HL-60 (cell line): Measurements from ENCODE around the gene USP20.

ENCODE experiments used
- DNase-seq, 2 experiments: peaks; one replicate each; pipeline ENCODE4 v3.0.0-alpha.2; 2010 to 2020; ENCODE audit warnings: low read depth in 1 of 2, low spot score in 1 of 2
- H3K27ac ChIP-seq: fragments of 250-450 bp; sonication (Bioruptor Pico); replicated peaks from 2 replicates; pipeline ENCODE4 v1.5.1; 2020; ENCODE audit warnings: mild to moderate bottlenecking, moderate library complexity
- H3K27me3 ChIP-seq: fragments of 250-450 bp; sonication (Bioruptor Pico); 2 replicates; pipeline ENCODE4 v1.5.1; 2021; ENCODE audit warnings: mild to moderate bottlenecking, moderate library complexity; ENCODE audit not compliant: insufficient read depth, poor library complexity, severe bottlenecking
- H3K4me3 ChIP-seq: replicated peaks from 2 replicates; pipeline ENCODE4 v1.5.1; 2011; ENCODE audit warnings: mild to moderate bottlenecking, control low read depth, low read length; ENCODE audit not compliant: insufficient read depth
- CTCF ChIP-seq: IDR thresholded peaks from one replicate; pipeline ENCODE4 v1.5.1; 2011; ENCODE audit warnings: low read length, control low read depth, inconsistent platforms; ENCODE audit not compliant: insufficient read depth
- GABPA ChIP-seq: IDR thresholded peaks from 2 replicates; pipeline ENCODE4 v1.6.1; 2012; ENCODE audit warnings: low read depth
- POLR2AphosphoS5 ChIP-seq: IDR thresholded peaks from 2 replicates; pipeline ENCODE4 v1.6.1; 2012; ENCODE audit warnings: low read depth
- REST ChIP-seq: IDR thresholded peaks from 2 replicates; pipeline ENCODE4 v1.6.1; 2012; ENCODE audit warnings: low read depth; ENCODE audit not compliant: insufficient replicate concordance
- SPI1 ChIP-seq: IDR thresholded peaks from 2 replicates; pipeline ENCODE4 v1.6.1; 2012; ENCODE audit warnings: low read depth, mild to moderate bottlenecking, borderline replicate concordance

USP20 gene

GRCh38 chr9:129919841-129920240 lies 84.6 kb downstream of the USP20 start:
- TF ChIP-seq POLR2AphosphoS5 (no peak), SPI1 (peak; percentile 68; the same call in 1 of the 2 replicates), CTCF (no peak), REST (no peak), GABPA (no peak)
- no peak overlapping the region for H3K27ac ChIP-seq

GRCh38 chr9:129921905-129922304 lies 86.6 kb downstream of the USP20 start:
- DNase-seq = no peak
- no peak for TF ChIP-seq CTCF
- TF ChIP-seq POLR2AphosphoS5 = no peak
- no peak for TF ChIP-seq SPI1
- TF ChIP-seq GABPA = no peak
- TF ChIP-seq REST = no peak
- Histone ChIP-seq H3K27me3 (no peaks in the 10 kb centered on the region), H3K4me3 (no peak overlapping the region), H3K27ac (no peak overlapping the region)

More at GRCh38 chr9:129919841-129920240, 84.6 kb downstream of the USP20 start:
- Histone ChIP-seq H3K4me3 (no peak overlapping the region), H3K27me3 (no peaks in the 10 kb centered on the region)
- no peak for DNase-seq

GRCh38 chr9:129923589-129923988 lies 88.3 kb downstream of the USP20 start:
- no peaks in the 10 kb centered on the region for H3K27me3 ChIP-seq
- no peak for DNase-seq
- H3K27ac ChIP-seq = peak overlapping the region; percentile 47
- TF ChIP-seq REST = no peak
- H3K4me3 ChIP-seq = no peak overlapping the region
